Effector CD8-positive, alpha-beta T cell (primary cell): ENCODE data around the gene ATP9A.
"Not testable (repeated sequence)": the region's sequence is repeated elsewhere in the genome, so short reads cannot be mapped to it uniquely, and the experiment has no call there.

Experiments
- DNase-seq: peaks from one replicate; lab custom pipeline; 2025; lab: John Stamatoyannopoulos, UW
- total RNA-seq, 4 experiments: gene quantifications; one replicate each; lab custom pipeline; 2026; lab: John Stamatoyannopoulos, UW

The ATP9A gene
- total RNA-seq: 1.7 to 12.5 (median 4.5) reads per million in 4 experiments

- DNase-seq: no peak
These were observed at the start of gene ATP9A for GRCh38 chr20:51767867-51768758. TSS of gene ATP9A (minus strand) at chr20:51768390. CDS start at chr20:51768369, 21 bp downstream.

DNA sequence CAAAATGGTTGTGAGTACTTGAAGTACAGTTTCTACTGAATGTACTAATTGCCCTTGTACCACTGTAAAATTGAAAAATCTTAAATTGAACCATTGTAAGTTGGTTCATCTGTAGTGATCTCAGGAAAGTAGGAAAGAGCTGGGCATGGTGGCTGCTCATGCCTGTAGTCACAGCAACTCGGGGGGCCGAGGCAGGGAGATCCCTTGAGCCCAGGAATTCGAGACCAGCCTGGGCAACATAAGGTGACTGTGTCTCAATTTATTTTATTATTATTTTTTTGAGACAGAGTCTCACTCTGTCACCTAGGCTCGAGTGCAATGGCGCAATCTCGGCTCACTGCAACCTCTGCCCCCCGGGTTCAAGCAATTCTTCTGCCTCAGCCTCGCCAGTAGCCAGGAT, 48.7 kb upstream of the ATP9A start:
- DNase-seq: not testable (repeated sequence)

- DNase-seq: no peak
These were observed 47.3 kb upstream of the ATP9A start for GRCh38 chr20:51815383-51816076.

GRCh38 chr20:51812861-51813260, 44.7 kb upstream of the ATP9A start:
- DNase-seq: no peak

GRCh38 chr20:51811514-51812128, 43.4 kb upstream of the ATP9A start:
- DNase-seq: no peak

- DNase-seq: no peak
These were observed 42.8 kb upstream of the ATP9A start for GRCh38 chr20:51811042-51811355.

DNA sequence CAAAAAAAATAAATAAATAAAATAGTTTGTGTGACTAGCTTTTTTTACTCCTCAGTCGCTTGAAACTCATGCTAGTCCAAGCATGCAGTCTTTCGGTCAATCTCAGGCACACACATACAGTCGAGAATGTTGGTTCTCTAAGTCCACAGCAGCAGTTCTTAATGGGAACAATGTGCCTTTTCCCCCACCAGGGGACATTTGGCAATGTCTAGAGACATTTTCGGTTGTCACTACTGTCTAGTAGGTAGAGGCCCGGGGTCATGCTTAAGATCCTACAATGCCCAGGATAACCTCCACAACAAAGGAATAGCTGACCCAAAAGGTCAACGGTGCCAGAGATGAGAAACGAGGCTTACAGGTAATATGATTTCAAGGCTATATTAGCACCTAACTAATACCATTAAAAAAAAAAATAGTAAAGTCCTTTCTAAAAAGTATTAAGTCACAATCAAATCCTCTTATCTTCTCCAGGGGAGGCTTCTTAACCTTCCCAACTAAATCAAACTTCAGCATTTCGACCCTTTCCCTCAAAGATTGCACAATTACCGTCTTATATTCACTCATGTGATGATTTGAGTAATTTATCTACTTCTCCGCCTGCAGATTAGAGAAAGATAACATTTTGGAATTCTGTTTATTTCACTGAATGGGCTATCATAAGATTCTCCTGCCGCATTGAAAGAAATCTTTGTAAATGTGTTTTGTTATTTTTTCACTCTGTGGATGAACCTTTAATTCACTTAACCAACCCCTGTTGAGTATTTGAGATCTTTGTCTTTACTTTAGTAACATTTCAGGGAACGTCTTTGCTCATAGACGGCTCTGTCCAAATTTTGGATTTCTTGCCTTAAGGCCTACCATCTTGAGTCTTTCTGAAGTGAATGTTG, 42.2 kb upstream of the ATP9A start:
- DNase-seq: no peak

DNA sequence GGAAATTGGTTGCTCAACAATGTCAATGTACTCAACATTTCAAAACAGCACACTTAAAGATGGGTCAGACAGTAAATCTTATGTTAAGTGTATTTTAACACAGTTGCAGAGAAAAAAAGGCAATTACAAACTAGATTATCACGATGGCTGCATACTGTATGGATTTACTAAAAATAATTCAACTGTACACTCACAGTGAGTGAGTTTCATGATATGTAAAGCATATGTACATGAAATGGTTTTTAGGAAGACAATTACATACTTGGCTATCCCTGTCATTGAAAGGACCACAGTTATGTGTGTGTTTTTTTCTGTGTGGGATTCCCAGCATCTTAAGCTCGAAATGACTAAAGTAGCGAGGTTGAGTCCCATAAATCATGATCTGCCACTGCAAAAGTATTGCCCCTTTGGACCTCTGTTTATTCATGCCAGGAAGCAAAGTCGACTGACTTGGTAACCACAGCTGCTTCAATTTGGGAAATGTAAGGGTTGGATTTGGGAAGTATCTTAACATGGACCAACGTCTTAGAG, 39.6 kb upstream of the ATP9A start:
- no peak for DNase-seq

GRCh38 chr20:51804754-51805153, 36.6 kb upstream of the ATP9A start:
- DNase-seq: no peak

GRCh38 chr20:51803148-51803854, 35.1 kb upstream of the ATP9A start:
- no peak for DNase-seq

DNA sequence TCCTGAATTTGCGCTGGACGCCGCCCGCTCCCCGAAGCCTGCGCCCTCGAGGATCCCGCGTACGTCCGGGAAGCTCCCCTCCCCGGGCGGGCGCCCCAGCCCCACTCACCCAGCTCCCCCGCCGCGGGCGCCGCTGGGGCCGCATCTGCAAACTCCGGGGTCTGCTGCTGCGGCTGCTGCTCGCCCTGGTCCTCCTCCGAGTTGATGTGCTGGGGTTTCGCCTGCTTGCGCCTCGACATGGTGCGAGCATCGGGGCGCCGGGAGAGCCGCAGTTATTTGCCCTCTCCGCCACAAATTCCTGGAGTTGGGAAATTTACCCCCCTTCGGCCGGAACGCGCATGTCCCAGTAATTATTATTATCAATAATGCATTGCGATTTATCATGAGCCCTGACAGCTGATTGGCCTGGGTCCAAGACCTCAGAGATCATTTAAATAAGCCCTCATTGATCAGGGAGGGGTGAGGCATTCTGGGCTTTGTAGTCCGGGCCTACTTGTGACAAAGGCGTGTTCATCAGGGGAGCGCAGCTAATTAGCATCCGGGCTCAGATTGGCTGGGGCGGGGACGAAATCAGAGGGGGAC, 34.1 kb upstream of the ATP9A start, which contains the start of gene SALL4:
TSS of gene SALL4 (minus strand) at position 352 of the 582 bp plus-strand sequence. CDS start at position 239, 113 bp downstream.
- DNase-seq: no peak

GRCh38 chr20:51801823-51802123, 33.6 kb upstream of the ATP9A start:
- no peak for DNase-seq

DNA sequence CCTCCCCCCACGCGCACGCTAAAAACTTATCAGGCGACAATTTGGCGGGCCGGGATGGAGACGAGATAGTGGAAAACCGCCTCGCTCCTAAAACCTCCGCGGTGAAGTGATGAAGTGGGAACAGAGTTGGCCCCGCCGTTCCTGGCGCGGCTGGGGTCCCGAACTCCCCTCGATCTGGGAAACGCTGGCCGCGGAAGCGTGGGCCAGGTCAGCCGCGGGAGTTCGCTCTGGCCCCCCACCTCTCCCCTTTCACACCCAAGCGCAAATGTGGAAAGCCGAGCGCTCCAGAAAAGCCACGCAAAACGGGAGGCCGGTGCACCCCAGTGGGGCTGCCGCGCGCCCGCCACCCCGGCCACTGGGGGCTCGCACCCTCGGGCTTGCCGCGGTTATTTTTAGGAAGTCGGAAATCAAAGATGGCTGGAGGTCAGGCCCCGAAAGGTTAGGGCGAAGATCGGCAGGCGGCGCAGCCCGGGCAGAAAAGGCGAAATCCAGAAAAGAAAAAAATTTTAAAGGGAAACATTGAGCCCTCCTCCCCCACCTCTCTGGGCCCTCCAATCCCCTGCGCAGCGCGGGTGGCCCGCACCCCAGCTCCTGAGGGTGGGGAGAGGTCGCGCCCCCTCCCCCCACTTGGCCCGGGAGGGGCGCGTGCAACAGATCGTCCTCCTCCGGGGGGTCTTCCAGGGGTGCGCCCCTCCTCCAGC, 33.1 kb upstream of the ATP9A start:
- DNase-seq: no peak

GRCh38 chr20:51800872-51801121, 32.6 kb upstream of the ATP9A start:
- no peak for DNase-seq

DNA sequence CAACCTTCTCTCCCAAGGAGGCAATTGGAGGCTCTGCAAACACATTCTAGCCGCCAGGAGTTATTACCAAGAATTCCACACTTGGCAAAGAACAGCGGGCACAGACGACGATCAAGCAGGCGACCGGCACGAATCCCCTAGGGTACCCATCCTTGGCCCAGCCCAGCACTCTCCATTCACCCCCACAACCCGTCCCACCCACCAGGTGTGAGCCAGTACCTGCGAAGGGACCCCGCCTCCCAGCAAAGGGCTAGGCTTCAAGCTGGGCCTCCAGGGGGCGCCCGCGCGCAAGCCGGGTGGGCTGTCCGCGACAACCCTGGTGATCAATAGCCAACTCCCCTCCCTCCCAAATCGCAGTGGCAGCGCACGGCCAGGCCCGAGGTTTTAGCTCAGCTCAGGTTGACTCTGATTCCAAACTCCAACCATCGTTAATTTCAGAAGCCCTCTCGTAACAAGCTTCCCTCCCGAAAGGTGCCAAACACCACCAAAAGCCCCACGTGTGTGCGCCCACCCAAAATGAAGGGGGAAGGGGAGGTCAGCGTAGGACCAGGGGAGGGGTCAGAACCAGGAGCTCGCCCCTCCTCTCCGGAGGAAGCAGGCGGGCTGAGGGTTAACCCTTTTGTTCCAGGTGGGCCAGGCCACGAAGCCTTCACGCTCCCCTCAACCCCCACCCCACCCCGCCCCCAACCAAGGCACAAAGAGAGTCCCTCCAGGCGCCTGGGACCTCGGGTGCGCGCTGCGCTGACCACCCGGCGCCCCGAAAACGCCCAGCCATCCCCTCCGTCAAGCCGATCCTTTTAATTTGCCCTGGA, 32.1 kb upstream of the ATP9A start:
- DNase-seq: peak; percentile 4

GRCh38 chr20:51799401-51799860, 31.2 kb upstream of the ATP9A start:
- no peak for DNase-seq

DNA sequence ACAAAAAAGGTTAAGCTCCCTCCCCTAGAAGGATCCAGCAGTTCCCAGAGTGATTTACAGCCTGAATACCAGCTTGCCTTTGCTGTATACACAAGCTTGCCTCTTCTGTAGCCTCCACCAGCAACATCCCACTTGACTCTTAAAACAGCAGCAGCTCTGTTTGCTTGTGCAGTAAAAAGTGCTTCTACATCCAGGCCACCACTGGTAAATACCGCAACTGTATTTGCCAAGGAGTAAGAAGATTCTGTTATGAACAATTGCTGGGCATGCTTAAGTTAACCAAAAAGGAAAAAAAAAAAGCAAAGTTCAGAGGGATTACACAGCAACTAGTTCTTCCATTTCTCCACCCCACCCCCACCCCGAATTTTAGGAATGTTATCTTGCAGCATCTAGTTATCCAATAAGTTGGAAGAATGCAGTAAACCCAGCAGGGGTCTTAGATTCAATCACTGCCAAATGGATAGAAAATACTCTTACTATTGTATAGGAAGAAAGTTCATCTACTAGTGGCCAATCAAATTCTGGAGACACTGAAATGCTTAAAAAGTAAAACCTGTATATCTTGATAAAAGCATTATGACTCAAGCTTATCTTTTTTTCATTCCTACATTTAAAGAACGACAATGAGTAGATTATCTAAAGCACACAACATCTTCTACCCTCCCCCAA, 29.3 kb upstream of the ATP9A start:
- DNase-seq: no peak

- no peak for DNase-seq
These were observed 28.1 kb upstream of the ATP9A start for GRCh38 chr20:51796340-51796739.

DNA sequence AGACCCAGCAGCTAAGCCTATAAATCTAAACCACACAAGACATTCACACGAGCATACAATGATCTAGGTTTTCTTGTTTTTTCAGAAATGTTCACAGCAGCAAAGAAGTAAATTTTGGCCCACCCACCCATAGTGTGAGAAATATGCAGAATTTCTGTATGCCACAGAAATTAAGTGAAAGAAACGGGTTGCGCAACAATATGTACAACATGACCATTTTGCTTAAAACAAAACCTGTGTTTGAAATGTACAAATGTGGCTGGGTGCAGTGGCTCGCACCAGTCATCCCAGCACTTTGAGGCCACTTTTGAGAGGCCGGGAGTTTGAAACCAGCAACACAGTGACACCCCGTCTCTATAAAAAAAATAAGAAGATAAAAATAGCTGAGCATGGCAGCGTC, 24.8 kb upstream of the ATP9A start:
- no peak for DNase-seq
